HG02938 (cell line): ENCODE data around the gene SLC5A5.
"Not testable (repeated sequence)": the region's sequence is repeated elsewhere in the genome, so short reads cannot be mapped to it uniquely, and the experiment has no call there.

Experiments
- ATAC-seq: cut with Tn5 transposase; IDR thresholded peaks from one replicate; pipeline ENCODE4 v1.9.1; 2021; ENCODE audit warnings: mild to moderate bottlenecking, moderate library complexity; ENCODE audit not compliant: unreplicated experiment

Gene SLC5A5

DNA sequence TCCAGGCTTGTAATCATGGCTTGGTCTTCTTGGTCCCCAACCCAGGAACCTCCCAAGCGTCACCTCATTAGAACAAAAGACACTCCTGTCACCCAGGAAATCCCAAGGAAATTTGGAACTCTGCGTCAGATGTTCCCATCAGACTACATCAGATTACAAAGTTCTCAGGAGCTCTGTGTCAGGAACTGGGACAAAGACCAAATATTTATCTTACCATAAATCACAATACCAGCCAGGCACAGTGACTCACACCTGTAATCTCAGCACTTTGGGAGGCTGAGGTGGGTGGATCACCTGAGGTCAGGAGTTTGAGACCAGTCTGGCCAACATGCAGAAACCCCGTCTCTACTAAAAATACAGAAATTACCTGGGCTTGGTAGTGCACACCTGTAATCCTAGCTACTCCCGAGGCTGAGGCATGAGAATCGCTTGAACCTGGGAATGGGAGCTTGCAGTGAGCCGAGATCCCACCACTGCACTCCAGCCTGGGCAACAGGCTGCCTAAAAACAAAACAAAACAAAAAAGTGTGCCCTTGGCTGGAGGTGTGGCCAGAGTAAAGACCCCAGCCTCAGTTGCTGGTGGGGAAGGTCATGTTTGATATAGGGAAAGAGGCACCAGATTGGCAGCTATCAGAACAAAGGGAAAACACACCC, 44.3 kb downstream of the SLC5A5 start:
- no peak for ATAC-seq

DNA sequence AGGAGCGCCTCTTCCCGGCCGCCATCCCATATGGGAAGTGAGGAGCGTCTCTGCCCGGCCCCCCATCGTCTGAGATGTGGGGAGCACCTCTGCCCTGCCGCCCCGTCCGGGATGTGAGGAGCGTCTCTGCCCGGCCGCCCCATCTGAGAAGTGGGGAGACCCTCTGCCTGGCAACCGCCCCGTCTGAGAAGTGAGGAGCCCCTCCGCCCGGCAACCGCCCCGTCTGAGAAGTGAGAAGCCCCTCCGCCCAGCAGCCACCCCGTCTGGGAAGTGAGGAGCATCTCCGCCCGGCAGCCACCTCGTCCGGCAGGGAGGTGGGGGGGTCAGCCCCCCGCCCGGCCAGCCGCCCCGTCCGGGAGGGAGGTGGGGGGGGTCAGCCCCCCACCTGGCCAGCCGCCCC, 46.4 kb downstream of the SLC5A5 start:
- ATAC-seq, result not testable (repeated sequence)

DNA sequence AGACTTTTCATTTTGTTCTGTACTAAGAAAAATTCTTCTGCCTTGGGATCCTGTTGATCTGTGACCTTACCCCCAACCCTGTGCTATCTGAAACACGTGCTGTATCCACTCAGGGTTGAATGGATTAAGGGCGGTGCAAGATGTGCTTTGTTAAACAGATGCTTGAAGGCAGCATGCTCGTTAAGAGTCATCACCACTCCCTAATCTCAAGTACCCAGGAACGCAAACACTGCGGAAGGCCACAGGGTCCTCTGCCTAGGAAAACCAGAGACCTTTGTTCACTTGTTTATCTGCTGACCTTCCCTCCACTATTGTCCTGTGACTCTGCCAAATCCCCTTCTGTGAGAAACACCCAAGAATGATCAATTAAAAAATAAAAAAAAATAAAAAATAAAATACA, 47.4 kb downstream of the SLC5A5 start:
- not testable (repeated sequence) for ATAC-seq

DNA sequence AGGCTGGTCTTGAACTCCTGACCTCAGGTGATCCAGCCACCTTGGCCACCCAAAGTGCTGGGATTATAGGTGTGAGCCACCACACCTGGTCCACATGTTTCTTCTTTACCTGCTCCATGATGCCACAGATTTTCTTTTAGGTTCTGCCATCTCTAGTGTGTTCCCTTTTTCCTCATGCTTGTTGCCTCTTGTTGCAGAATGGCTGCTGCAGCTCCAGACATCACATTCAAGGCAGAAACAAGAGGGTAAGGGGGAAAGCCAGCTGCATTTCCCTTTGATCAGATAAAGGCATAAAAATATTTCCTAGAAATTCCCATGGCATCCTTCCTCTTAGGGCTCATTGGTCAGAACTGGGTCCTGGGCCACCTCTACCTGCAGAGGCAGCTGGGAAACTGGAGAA, 48.8 kb downstream of the SLC5A5 start:
- no peak for ATAC-seq

DNA sequence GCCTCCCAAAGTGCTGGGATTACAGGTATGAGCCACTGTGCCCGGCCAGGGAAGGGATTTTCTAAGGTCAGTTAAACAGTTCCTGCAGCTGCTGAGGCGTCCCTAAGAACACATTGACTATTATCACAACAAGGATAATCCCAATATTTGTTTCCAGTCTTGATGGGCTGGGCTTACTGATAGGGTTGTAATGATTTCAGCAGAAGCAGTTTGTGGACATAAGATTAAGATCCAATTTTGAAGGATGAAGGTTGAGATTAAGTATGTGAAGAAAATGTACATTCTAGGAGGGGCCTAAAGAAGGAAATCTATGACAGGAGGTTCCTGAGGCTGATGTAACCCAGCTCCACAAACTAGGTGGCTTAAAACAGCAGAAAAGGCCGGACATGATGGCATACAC, 50.4 kb downstream of the SLC5A5 start:
- no peak for ATAC-seq

- no peak for ATAC-seq
Observed at GRCh38 chr19:17926044-17926443, 54.3 kb downstream of the SLC5A5 start.

- no peak for ATAC-seq
Observed at GRCh38 chr19:17929056-17929455, 57.3 kb downstream of the SLC5A5 start.

- no peak for ATAC-seq
Observed at GRCh38 chr19:17931532-17932191, 59.9 kb downstream of the SLC5A5 start.

- ATAC-seq, result peak; percentile 72
Observed at GRCh38 chr19:17932485-17933338, 61.0 kb downstream of the SLC5A5 start, which contains the start of gene CCDC124. Gene CCDC124 (plus strand): TSS chr19:17933015. CDS start chr19:17936421, 3,406 bp downstream.

DNA sequence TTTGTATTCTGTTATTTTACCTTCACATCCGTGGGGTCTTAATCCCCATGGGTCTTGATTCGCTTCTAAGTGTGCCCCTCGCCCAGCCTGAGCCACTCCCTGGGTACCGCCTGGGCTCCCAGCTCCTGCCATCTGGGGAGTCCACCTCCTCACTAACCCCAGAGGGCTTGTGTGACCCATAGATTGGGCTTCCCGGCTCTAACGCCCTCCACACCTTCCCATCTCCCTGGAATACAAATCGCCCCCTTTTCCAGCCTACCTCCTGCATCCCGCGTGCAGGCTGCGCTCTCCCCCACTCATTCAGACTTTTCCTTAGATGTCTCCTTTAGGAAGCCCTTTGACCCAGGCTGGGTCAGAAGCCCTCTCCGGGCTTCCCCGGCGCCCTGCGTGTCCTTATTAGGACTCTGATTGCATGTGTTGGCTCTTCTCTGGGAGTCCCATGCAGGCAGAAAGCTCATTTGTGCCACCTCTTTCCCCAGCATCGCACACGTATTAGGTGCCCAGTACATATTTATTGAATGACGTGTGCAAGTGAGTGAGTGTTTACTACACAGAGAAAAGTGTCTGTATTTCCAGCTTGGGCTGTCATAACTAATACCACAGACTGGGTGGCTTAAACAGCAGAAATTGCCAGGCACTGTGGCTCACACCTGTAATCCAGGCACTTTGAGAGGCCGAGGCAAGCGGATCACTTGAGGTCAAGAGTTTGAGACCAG, 61.8 kb downstream of the SLC5A5 start:
- ATAC-seq, result no peak

DNA sequence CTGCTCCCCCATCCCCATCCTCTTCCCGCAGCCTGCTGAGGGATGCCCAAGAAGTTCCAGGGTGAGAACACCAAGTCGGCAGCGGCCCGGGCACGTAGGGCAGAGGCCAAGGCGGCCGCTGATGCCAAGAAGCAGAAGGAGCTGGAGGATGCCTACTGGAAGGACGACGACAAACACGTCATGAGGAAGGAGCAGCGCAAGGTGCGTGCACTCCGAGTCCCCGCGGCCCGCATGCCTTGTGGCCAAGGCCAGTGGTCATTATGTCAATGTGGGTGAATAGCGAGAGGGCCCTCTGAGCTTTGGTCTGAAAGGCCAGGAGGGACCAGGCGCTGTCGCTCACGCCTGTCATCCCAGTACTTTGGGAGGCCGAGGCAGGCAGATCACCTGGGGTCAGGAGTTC, 64.6 kb downstream of the SLC5A5 start:
- ATAC-seq, result no peak

DNA sequence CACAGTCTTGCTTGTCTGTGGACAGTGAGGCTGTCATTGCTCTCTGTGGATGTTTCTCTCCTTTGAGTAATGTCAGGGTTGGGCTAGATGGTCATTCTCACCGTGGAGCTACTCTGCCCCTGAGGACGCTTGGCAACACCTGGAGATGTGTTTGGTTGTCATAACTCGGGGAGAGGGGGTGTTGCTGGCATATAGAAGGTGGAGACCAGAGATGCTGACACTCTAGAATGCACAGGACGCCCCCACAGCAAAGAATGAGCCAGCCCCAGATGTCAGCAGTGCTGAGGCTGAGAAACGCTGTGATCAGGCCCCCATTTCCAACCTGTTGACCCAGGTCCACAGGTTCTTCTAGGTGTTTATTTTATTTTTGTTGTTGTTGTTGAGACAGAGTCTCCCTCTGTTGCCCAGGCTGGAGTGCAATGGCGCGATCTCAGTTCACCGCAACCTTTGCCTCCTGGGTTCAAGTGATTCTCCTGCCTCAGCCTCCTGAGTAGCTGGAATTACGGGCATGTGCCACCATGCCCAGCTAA, 65.7 kb downstream of the SLC5A5 start:
- ATAC-seq, result no peak

GRCh38 chr19:17938092-17938845, 66.5 kb downstream of the SLC5A5 start:
- ATAC-seq, result no peak

GRCh38 chr19:17942181-17942580, 70.4 kb downstream of the SLC5A5 start:
- no peak for ATAC-seq

- no peak for ATAC-seq
Observed at GRCh38 chr19:17942582-17943273, 71.0 kb downstream of the SLC5A5 start.

GRCh38 chr19:17943274-17944221, 71.8 kb downstream of the SLC5A5 start:
- ATAC-seq, result no peak

DNA sequence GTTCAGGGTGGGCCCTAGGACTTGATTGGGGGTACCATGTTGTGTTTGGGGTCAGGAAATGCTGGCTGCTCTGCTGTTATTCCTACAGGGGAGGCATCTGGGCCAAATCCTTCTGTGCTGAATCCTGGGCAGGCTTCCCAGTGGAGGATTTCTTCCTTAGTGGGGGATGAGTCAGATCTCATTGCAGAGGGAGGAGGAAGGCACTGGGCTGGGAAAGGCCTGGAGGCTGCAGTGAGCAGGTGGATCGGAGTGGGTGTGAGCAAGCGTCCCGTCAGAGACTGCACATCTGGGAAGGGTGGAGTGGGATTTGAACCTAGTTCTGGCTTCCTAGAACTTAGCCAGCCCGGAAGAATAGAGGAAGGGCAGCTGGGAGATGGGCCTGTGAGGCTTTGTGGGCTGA, 72.6 kb downstream of the SLC5A5 start:
- ATAC-seq, result no peak
